Measurements from ENCODE around the gene GNLY.
"Not testable (repeated sequence)": the region's sequence is repeated elsewhere in the genome, so short reads cannot be mapped to it uniquely, and the experiment has no call there.

GNLY gene

GRCh38 chr2:85711578-85712060 is 17.5 kb downstream of the GNLY start:
- no peak for DNase-seq

- no peak for DNase-seq
These were observed 18.2 kb downstream of the GNLY start for GRCh38 chr2:85712336-85712735.

DNA sequence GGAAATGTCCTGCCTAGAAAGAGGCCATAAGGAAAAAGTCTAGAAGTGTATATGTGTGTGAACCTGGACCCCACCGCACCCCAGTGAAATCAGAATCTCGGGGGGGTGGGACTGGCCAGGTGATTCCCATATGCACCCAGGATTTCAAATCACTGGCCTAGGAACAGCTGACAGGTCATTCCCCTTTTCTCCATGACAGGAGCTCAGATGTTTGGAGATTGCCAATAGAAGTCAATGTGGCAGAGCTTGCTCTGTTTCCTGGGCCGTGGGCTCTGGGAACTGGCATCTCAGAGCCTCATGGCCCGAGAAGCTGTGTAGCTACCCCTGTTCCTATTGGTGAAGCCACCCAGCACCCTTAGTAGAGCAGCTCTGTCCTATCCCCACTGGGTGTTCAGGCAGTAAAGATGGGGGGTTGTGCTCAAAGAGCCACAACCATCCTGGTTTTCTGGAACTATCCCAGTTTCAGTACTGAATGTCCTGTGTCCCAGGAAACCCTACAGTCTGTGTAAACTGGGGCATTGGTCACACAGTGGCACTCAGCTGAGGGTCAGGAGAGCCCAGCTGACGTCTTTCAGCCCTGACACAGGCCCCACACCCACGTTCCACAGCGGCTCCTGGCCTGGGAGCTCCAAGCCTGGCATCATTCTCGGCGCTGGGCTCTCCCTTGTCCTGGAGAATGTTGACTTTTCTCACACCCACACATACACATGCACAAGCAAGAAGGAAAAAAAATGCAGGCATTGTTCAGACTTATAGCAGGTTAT is 18.9 kb downstream of the GNLY start:
- DNase-seq = no peak

GRCh38 chr2:85713836-85714235 is 19.7 kb downstream of the GNLY start:
- no peak for DNase-seq

GRCh38 chr2:85714421-85714820 is 20.3 kb downstream of the GNLY start:
- not testable (repeated sequence) for DNase-seq

DNA sequence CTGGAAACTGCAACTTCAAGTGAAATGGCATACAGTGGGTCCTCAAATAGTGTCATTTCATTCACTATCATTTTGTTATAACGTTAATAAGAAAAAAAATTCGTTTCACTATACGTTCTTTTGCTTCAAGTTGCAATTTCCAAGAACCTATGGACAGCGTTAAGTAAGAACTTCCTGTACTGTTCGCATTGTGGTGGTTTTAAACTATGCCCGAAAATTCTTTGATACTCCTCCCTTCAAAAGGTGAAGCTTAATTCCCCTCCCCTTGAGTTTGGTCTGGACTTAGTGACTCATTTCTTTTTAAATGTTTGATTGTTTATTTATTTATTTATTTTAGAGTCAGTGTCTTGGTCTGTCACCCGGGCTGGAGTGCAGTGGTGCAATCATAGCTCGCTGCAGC is 20.7 kb downstream of the GNLY start:
- no peak for DNase-seq

DNA sequence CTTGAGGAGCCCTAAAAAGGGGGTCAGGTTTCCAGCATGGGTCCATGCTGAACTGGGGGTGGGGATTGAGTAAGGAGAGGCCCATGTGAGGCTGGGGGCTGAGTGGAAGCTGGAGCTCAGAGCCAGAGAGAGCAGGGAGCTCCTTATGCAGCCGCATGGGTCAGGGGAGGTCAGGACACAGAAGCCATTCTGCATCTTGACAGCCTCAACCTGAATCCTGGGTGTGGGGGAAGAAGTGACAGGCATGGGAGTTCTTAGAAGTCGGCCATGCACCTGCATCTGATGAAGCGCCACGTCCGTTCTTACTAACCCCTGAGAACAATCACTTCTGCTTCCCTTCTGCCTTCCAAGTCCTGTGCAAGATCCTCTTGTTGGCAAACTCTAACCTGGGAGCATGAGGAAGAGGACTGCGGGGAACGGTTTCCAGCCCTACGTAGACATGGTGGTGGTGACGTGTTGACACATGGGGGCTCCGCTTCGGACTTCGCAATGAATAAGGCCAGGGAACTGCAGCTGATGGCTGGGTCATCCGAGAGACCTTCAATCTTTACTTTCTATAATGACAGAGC is 22.3 kb downstream of the GNLY start:
- no peak for DNase-seq

- no peak for DNase-seq
These were observed 23.3 kb downstream of the GNLY start for GRCh38 chr2:85717308-85718008.

DNA sequence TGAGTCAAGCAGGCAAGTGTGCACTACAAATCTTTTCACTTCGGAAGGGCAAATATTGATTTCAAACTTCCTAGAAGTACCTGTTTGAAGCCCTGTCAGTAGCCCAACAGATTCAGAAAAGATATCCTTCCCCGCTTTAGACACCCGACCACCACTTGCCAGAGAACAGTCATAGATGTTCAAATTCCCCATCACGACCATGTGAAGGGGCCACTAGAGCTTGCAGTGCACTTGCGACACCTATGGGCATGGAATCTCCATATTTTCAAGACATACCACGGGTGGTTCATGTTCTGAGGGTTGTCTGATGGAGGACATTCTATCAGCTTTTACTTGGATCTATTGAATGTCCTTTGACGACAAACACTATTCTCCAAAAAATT is 23.8 kb downstream of the GNLY start:
- DNase-seq = no peak

- no peak for DNase-seq
These were observed 24.8 kb downstream of the GNLY start for GRCh38 chr2:85718885-85719492.

- no peak for DNase-seq
These were observed 25.6 kb downstream of the GNLY start for GRCh38 chr2:85719609-85720240.

DNA sequence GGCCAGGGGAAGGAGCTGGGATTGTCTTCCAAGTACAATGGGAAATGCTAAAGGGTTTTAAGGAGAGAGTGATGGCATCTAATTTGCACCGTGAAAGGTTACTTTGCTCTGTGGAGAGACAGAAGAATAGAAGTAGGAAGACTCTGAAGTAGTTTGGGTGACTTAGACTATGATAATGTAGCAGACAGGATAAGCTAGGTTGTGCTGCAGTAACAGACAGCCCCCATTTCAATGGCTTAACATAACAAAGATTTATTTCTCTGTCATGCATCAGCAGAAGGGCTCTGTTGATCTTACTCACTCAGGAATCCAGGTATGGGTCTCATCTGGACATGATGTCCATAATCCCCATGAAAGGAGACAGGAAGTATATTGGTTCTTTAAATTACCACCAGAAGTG is 26.4 kb downstream of the GNLY start:
- no peak for DNase-seq

DNA sequence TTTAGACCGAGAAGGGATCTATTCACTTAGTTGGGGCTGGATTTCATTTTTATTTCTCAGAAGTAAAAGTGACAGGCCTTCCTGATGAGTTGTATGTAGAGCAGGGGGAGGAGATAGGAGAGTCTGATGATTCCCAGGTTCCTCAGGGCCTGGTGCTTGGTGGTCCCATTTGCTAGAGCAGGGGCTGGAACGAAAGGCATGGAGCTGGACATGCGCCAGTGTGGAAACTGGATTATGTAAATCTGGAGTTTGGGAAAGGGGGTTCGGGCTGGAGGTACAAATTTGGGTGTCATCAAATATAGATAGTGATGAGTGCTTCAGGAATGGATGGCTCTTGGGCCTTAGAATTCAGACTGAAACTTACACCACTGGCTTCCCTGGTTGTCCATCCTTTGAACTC is 27.5 kb downstream of the GNLY start:
- DNase-seq = no peak

DNA sequence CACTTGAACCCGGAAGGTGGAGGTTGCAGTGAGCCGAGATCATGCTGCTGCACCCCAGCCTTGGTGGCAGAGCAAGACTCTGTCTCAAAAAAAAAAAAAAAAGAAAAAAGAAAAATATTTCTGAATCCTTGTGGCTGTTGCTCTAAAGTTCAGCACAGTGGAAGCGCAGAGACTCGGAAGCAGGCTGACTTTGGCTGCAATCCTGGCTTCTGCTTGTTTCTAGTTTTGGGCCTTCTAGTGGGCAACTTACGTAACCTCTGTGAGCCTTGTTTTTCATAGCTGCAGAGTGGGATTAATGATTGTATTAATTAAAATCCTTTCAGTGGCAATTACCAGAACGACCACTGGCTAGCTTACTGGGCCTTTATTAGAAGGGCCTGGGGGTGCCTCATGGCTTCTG is 28.4 kb downstream of the GNLY start:
- no peak for DNase-seq

DNA sequence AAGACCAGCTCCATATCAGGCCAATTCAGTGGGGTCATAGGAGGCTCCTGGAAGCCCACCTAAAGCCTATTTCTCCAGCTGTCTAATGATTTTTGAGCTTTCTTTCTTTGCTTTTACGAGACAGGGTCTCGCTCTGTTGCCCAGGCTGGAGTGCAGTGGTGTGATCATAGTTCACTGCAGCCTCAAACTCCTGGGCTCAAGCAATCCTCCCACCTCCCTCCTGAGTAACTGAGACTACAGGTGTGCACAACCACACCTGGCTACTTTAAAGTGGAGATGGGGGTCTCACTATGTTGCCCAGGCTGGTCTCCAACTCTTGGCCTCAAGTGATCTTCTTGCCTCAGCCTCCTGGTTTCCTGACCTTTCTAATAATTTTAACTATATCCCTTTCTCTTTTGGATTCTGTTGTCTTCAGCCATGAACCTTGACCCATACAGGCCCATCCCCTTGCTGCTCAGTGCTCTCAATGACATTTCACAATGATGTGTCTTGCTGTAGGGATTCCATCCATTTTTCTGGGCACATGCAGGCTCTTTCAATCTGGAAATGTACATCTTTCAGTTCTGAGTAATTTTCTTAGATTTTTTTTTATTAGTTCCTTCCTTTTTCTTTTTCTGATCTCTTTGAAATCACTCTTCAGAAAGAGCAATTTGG is 29.7 kb downstream of the GNLY start:
- no peak for DNase-seq

DNA sequence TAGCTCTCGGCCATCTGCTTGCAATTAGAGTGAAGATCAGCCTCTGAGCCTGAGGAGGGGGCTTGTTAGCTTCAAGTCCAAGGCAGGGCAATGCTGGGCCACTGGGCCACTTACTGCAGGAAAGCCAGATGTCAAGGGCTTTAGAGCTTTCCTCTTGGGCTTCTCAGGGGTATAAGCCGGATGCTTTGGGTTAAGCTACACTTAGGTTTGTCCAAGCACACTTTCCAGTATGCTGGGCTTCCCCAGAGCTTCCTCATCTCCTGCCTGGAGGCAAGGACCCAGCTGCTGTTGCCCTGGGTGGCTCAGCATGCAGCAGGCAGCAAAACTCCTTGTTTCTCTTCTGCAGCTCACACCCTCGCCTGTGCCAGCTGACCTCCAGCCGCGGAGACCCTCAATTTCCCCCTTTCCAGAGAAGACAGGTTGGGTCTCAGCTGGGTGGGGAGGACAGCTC is 30.6 kb downstream of the GNLY start:
- no peak for DNase-seq

GRCh38 chr2:85725451-85725850 is 31.3 kb downstream of the GNLY start:
- no peak for DNase-seq

GRCh38 chr2:85727798-85728197 is 33.6 kb downstream of the GNLY start:
- no peak for DNase-seq

- DNase-seq = no peak
These were observed 34.2 kb downstream of the GNLY start for GRCh38 chr2:85728342-85728741.

DNA sequence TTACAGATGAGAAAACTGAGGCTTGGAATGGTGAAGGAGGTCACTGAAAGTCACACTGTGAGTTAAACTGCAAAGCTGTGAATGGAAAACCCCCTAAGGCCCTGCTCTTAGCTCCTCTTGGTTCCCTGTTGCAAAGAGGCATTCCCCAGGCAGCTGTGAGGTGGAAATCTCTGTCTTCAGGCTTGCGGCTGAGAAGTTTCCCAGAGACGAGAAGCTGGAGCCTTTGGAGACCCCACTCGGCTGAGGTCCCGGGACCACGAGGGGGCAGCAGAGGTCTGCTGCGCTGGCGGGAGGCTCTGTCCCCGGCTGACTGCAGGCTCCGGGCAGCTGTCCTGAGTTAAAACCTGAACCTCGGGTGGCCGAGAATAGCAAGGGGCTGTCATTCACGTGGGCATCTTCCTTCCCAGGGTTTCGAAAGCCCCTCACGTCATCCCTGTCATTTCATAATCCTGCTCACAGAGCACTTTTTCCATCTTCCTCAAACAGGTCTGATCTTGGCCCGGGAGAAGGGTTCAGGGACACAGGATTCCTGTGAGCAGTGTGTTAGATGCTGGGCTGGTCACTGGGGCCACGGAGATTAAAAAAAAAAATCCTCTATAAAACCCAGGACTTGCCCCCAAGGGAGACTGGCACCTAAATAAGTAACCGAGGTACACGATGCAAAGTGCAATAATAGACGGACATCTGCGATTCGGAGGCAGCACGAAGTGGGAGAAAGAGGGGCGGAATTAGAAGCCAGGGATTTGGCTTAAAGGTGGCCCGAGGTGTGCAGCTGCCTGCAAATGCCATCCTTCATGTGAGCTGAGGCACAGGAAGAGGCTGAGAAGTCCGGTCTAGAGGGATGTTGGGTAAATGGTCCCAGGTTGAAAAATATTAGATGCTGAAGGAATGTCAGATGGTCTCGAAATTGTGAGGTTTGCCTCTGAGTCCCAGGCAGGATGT is 35.0 kb downstream of the GNLY start:
- DNase-seq = peak; percentile 54

DNA sequence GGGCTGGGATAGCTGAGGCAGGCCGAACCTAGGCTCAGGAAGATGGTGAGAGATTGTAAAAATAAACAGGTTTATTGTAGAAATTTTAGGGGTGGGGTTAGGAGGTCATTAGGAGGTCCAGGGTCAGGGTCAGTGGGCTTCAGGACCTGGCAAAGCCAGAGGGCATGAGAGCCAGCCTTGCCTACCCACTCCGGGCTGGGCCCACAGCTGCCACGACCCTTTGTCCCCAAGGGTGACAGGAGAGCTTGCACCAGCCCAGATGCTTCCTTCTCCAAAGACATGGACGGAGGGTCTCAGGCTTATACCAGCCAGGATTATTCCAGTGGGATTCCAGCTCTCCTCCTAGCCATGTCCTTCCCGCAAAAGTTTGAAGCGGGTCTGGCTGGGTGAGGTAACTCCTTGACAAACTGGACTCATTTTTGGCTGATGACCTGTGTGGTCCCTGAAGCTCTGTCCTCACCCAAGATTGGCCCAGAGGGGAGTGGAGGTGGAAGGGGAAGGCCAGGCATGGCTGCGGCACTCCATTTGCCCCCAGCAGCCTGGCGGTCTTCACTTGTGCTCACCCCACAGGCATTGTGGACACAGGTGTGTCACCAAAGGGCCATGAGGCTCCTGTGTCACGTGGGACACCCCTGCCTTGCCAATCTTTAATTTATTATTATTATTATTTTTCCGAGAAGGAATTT is 35.8 kb downstream of the GNLY start:
- no peak for DNase-seq
